NCI-H460 (cell line): ENCODE measurements around the gene CHST13. TPM values are rescaled to one million over a fixed set of nuclear protein-coding genes. Genes with fewer than 3 reads are reported as not detected.
A peak's percentile ranks its signal among the peaks of the same experiment; 100 is the strongest.

ENCODE experiments used
- DNase-seq: peaks from one replicate; pipeline ENCODE4 v3.0.0-alpha.2; 2016; ENCODE audit warnings: low read depth; ENCODE audit errors: extremely low read depth
- polyA plus RNA-seq: library from polyadenylated mRNA; depleted of rRNA; stranded (reverse); fragments of >200 nt; gene quantifications from 2 replicates; pipeline ENCODE4 v1.2.3, GENCODE V29; 2014; cell fraction: nucleus; rRNA removed
- total RNA-seq: library from RNA; depleted of rRNA; stranded (reverse); fragments of >200 nt; shearing (Covaris generic); gene quantifications from 2 replicates; pipeline ENCODE4 v1.2.3, GENCODE V29; 2014; rRNA removed

Gene CHST13, protein sequence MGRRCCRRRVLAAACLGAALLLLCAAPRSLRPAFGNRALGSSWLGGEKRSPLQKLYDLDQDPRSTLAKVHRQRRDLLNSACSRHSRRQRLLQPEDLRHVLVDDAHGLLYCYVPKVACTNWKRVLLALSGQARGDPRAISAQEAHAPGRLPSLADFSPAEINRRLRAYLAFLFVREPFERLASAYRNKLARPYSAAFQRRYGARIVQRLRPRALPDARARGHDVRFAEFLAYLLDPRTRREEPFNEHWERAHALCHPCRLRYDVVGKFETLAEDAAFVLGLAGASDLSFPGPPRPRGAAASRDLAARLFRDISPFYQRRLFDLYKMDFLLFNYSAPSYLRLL
- not detected in 2 replicates for total RNA-seq
- not detected in 2 replicates for polyA plus RNA-seq

DNA sequence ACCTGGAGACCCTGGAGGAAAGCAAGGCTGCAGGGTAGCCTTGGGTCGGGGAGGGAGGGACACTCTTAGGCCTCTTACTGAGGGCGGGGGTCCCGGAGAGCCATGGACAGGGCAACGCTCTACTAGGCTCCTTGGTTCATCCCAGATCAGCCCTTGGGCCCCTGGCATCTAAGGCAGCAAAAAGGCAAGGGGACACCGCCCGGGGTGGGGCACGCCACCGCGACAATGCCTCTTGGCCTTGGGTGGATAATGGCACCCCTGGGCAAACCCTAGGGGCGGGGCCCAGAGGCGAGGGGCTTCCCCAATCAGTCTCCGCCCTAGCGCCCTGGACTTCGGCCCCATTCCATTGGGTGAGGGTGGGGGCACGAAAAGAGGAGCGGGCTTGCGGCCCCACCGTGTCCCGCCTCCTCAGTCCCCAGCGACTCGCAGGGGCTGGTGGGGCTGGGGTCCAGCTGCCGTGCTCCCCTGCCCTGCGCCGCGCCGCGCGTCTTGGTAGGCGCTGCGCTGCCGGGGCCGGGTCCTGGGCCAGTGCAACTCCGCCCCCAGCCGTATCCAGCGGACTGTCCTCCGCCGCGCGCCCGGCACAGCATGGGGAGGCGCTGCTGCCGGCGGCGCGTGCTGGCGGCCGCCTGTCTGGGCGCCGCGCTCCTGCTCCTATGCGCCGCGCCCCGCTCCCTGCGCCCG lies at the start of gene CHST13:
Gene CHST13 (plus strand): TSS at position 411 of the 684 bp plus-strand sequence. CDS start 178 bp downstream, at position 589.
- DNase-seq: peak; percentile 19

DNA sequence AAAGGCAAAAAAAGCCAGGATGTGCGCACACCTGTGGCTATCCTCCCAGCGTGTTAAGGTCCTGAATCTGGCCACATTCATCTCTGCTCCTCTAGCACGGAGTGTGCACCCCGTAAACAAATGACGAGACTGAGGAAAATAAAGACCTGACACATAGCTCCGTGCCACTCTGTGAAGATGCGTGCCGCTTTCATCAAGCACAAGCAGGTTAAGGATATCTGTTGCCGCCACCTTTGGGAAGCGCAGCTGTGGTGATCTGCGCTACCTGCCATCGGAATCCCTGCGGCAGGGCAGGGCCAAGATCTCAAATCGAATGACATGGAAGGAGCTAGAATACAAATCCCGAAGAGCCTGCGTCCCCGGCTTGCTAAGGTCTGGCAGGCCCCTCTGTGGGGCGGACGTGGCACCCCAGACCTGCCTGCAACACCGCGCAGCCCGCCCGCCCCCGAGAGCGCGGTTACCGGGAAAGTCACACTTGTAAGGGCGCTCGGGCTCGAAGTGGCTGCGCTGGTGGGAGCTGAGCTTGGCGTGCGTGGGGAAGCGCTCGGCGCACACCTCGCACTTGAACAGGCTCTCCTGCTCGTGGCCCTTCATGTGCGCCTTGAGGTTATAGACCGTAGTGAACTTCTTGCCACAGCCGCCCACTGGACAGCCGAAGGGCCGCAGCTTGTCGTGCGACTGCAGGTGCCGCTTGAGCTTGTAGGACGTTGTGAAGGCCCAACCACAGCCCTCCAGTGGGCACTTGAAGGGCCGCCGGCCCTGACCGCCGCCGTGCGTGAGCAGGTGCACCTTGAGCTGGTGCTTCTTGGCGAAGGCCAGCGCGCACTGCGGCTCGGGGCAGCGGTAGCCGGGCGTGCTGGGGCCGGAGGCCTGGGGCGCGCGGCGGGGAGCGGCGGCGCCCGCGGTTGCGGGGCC lies 49.2 kb upstream of the CHST13 start:
- no peak for DNase-seq

DNA sequence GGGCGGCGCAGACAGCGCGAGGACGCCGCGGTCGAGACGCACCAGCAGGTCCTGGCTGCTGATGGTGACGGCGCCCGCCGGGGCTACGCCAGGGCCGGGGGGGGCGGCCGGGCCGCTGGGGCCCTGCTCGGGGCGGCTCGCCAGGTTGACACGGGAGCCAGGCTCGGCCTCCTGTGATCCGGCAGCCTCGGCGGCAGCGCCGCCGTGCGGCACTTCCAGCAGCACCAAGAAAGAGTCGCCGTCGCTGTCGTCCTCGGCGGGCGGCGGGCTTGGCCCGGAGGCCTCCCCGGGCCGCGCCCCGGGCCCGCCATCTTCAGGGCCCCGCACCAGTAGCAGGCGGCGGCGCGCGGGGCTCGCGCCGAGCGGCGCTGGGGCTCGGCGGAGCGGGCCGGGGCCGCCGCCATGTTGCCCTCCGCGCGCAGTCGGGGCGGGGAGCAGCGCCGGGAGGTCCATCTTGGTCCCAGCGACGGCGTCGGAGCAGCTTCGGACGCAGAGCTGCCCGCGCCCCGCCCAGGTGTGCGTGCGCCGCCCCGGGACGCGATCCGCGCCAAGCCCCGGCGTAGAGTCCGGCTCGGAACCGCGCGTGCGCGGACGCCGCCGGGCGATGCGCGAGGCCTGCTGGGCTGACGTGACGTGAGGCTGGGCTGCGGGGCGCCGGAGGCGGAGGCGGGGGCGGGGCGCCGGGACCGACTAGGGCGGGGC lies 48.4 kb upstream of the CHST13 start, which contains the start of gene ZXDC:
Gene ZXDC (minus strand): TSS at position 479 of the 702 bp plus-strand sequence. CDS start 26 bp downstream, at position 453.
- DNase-seq: peak; percentile 89

DNA sequence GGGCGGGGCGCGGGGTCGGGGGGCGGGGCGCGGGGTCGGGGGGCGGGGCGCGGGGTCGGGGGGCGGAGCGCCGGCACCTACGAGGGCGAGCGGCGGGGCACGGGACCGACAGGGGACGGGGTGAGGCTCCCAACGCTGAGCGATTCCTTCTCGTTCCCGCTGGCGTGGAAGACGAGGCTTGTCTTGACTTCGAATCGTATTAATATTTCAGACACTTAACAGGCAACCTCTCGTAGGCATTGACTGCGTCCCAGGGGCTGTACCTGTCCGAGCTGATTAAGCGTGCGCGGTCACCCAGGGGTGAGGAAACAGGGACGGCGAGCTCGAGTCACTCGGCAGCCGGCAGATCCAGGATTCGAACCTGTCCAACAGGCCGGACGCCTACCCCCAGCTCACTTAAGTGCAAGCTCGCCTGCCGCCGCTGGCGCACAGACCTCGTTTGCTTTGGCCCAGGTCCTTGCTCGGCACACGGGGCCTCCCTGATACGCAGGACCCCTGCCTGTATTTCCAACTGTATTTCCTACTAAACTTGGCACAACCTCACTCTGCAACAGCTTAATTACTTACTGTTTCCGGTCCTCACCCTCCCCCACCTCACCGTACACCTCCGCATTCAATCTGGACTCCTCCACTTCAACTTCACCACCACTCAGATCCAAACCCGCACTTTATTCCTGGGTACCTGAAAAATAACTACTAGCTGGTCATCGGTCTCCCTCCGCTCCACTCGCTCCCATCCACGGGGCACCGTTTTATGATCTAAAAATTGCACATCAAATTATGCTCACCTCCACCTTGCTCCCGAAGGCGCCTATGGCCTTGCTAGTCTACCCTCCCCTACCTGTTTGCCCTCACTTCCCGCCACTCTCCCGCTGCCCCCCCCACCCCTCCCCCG lies 47.5 kb upstream of the CHST13 start:
- DNase-seq: no peak

DNA sequence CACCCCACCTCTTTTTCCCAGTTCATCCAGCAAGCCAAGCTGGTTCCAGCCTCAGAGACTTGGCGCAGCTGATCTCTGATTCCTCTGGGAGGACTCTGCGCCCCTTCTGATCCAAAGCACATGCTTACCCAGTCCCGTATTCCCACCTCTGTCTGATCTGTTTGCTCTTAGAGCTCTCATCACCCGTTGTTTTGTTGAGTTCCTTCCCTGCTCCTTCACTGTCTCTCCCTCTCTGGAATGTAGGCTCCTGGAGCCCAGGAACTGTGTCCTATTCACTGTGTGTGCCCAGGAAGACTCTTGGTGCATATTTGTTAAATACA lies 46.9 kb upstream of the CHST13 start:
- no peak for DNase-seq

DNA sequence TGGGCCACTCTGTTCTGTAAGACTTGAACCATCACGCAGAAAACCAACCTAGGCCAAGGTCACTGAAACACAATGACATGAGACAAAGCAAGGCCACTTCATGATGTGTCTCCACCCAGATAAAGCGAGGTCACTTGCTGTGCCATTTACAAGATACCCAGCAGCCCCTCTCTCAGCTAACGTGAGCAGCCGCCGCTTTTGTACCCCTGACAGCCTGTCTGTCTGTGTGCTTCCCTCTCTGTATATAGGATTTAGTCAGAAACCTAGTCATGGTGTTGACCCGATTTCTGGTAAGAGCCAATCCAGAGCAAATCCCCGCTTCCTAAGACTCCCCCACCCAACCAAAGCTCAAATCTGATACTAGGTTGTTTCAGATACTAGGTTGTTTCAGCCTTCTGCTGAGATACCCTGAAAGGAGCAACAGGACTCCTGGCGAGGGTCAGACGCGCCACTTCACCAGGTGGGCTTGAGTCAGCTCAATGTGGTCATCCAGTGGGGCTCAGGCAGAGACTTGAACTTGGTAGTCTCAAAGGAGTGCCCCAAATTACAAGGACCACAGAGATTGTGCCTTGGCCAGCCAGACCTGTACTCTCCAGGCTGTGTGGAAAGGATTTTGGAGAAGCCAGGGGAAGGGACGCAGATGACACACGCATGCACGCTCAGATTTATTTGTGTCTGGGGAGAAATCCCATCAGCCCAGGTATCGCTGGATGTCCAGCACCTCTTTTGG lies 45.2 kb upstream of the CHST13 start:
- no peak for DNase-seq

DNA sequence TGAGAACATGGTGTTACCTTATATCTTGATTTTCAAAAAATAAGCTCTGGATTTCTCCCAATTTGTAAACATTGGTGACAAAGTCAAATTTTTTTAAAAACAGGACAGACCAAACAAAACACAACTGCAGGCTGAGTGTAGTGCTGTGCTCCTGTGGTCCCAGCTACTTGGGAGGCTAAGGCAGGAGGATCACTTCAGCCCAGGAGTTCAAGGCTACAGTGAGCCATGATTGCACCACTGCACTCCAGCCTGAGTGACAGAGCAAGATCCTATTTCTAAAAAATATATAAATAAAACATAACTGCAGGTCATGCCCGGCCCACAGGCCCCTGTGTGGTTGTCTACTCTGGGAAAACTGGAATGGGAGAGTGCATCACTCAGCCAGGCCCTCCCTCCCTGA lies 44.3 kb upstream of the CHST13 start:
- no peak for DNase-seq

DNA sequence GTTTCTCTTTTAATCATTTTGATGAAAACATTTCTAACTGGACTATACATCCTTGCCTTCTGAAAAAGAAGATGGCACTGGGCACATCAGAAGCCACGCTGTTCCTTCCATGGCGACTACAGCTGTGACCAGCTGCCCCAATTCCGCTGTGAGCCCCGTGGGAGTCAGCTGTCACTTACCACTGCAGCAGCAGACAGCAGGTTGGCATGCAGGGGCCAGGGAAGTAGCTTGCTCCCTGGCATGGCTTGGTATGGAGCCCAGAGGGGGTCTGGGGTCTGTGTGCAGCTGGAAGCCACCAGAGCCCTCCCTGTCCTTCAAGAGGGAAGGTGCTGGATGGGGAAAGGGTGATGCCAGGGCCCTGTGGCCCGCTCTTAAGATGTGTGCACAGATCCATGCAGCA lies 43.7 kb upstream of the CHST13 start:
- DNase-seq: no peak

DNA sequence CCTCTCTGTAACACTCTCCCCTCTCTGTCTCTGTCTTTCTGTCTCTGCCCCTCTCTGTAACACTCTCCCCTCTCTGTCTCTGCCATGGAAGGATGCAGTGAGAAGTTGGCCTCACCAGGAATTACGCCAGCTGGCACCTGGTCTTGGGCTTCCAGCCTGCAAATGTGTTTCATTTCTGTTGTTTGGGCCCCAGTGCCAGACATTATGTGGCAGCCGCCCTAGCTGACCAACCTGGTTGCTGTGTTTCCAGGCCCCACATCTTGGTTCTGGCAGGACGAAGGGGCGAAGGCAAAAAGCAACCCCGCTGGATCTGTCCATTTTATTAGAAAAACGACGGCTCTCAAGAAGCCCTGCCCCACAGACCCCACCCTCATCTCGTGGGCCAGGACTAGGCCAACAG lies 43.1 kb upstream of the CHST13 start:
- no peak for DNase-seq

DNA sequence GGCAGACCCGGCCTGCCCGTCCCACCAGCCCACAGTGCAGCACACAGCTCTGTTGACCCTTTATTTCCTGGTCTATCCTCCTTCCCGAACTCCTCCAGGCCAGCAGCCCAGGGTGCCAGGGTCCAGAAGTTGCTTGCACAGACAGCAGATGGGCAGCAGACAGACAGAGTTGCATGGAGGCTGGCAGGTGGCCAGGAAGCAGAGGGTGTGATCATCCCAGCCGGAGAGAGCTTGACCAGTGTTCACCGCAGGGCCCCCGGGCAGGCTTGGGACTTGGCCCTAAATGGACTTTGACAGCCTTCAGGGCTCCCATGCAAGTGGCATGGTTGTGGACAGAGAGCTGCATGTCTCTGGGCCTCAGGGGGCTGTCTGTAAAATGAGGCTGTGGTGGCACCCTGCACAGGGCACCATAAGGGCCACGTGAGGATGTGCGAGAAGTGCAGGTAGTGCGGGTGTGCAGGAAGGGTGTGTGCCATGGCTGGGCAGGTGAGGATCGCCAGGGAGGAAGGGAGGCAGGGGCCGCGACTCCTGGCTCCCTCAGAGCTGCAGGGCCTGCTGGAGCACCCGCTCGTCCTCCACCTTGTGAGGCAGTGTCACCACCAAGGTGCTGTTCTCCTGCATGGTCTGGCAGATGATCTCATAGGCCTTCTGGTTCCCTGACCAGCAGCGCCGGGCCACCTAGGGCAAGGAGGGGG lies 42.0 kb upstream of the CHST13 start:
- DNase-seq: no peak

DNA sequence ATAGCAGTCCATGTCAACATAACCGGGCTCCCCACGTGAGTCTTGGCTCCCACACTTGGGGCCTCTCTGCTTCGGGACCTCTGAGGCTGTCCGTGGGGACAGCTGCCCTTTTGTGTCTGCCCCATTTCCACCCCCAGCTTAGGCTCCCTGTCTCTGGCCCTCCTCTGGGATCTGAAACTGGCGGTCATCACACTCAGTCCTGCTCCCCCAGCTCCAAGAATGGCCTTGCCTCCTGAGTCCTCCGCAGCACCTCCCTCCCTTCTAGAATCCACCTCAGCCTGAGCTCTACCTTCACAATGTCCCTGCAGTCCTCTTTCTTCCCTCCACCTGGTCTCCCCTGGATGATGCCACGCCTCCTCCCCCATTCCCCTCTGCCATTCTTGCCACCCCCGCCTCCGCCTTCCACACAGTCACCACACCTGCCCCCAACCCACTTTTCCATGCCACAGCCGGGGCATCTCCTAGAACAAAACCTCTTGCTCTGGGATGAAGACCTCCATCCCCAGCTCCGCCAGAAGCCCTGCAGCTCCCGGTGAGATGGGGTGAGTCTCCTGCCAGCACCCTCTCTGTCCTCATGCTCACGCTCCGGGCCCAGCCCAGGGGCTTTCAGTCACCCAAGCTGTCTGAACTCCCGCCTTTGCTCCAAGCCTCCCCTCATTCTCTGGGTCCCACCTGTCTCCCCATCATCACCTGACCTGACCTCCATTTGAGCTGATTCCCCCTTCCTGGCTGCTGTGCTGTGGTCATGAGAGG lies 41.3 kb upstream of the CHST13 start:
- no peak for DNase-seq

DNA sequence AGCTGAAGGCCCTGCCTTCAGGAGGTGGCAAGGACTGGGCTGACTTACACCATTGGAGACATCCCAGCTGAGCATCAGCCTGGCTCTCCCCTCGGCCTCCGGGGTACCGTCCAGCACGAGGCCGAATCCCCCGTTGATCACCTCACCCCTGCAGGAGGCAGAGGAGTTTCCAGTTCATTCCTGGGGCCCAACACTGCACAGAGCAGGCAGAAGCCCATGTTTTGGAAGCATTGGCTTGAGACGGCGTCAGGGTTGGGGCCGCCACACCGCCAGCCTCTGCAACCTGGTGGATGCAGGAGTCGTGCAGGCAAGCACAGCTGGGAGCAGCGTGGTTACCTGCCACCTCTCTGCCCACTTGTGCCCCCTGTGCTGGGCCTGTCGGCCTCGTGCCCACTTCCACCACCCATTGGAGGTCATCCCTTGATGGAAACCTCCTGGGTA lies 40.6 kb upstream of the CHST13 start:
- DNase-seq: no peak

DNA sequence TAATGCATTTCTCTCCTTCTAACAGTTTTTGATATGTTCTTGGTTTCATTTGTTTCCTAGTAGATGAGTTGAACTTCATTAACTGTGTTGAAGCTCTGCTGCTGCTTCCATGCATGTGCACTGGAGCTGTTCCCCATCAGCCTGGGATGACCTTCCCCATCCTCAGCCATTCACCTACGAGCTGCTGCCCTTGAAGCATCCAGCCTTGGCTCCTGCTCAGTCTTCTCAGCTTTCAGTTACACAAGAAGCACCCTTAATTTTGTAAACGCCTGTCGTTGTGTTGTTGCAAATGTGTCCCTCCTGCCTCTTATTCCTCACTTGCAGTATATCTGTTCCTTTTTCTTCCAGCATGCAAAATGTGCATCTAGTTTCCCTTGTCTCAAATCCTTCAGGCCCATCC lies 39.8 kb upstream of the CHST13 start:
- DNase-seq: no peak

DNA sequence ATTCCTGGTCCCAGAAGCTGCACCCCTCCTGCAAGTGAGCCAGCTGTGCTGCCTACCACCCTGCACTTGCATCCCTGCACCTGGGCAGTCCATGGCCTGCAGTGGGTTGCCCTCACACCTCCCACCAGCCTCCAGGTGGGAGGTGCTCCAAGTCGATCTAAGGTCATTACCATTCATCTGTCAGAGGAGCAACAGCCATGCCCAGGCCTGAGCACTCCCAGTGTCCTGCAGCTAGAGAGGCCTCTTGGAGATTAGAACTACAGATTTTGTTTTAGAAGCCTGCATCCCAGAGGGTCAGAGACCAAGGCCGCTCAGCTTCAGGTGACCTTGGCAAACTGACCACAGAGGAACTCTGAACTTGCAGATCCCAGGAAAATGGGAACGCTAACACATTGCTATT lies 39.3 kb upstream of the CHST13 start:
- no peak for DNase-seq

DNA sequence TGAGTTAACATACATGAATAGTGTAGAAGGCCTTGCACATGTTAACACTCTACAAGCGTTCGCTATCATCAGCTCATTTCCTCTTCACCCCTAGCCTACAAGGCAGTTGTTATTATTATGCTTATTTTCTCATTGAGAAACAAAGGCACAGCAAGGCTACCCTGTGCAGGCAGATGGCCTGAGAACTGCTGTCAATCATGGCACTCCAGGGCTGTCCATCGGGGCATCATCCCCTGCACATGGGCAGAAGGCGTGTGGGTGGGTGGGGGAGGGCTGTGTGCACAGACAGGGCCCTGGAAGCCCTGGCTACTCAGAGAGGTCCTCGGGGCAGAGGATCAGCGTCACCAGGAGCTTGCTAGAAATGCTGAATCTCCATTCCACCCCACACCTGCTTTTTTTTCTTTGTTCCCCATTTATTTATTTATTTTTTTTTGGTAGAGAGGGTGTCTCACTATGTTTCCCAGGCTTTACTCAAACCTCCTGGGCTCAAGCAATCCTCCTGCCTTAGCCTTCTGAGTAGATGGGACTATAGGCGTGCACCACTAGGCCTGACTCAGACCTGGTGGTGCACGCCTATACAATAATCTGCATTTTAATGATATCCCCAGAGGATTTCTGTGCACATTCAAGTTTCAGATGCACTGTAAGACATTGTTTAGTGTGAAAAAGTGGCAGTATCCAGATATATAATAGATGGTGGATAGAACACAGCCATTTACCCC lies 38.6 kb upstream of the CHST13 start:
- no peak for DNase-seq

DNA sequence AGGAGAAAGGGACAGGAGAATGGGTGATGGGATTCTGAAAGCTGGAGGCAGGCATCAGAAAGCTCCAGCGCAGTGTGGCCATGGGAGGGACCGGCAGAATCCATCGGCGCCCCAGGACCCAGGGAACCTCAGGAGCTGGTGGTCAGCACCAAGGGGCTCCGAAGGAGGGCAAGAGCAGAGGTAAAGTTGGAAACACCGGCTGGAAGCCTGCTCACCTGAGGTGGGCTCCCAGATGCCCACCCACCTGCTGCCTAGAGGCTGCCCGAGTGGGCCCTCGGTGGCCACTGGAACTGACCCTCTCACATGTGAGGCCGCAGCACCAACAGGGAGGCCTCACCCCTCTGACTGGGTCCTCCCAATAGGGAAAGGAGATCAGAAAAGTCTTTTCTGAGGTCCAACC lies 38.0 kb upstream of the CHST13 start:
- DNase-seq: no peak

DNA sequence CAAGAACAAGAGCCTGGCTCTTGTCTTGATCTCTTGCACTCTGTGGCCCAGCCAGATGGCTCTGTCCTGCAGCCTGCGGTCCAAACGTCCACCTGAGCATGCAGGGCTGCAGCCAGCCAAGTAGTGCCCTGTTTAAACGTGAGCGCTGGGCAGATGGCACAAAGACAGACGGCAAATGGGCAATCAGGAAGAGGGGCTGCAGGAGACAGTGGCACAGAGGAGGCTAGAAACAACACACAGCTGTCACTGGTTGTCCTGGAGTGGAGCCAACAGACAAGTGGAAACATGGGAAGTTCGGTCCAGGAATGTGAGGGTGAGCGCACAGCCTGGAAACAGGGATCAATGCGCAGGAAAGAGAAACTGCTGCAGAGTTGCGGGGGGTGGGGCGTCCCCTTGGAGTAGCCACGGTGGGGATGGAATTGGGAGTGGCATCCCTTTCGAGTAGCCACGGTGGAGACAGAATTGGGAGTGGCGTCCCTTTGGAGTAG lies 37.6 kb upstream of the CHST13 start:
- no peak for DNase-seq
